Trophoblast cell (in vitro differentiated cells and primary cell): ENCODE measurements around the gene SNRNP40.
A peak's percentile ranks its signal among the peaks of the same experiment; 100 is the strongest.

Experiments used
- DNase-seq, 2 donors: peaks; one replicate each; pipeline ENCODE4 v3.0.0-alpha.2; 2016
- H2AFZ ChIP-seq: 2 replicates; pipeline ENCODE4 v1.6.1; 2013; ENCODE audit warnings: low read length, moderate library complexity, mild to moderate bottlenecking; ENCODE audit not compliant: insufficient read depth, poor library complexity
- H2AK5ac ChIP-seq: 2 replicates; pipeline ENCODE4 v1.6.1; 2013; ENCODE audit warnings: mild to moderate bottlenecking, low read length
- H2BK120ac ChIP-seq: 2 replicates; pipeline ENCODE4 v1.6.1; 2013; ENCODE audit warnings: low read length, mild to moderate bottlenecking, moderate library complexity; ENCODE audit not compliant: insufficient read depth, poor library complexity
- H2BK12ac ChIP-seq: 2 replicates; pipeline ENCODE4 v1.6.1; 2013; ENCODE audit warnings: mild to moderate bottlenecking, low read length, moderate library complexity
- H2BK5ac ChIP-seq: 2 replicates; pipeline ENCODE4 v1.6.1; 2013; ENCODE audit warnings: low read length, low read depth, moderate library complexity, mild to moderate bottlenecking; ENCODE audit not compliant: poor library complexity
- H3K14ac ChIP-seq: 2 replicates; pipeline ENCODE4 v1.6.1; 2013; ENCODE audit warnings: mild to moderate bottlenecking, low read length
- H3K18ac ChIP-seq: 2 replicates; pipeline ENCODE4 v1.6.1; 2013; ENCODE audit warnings: mild to moderate bottlenecking, low read length
- H3K23ac ChIP-seq: 2 replicates; pipeline ENCODE4 v1.6.1; 2013; ENCODE audit warnings: low read length
- H3K27ac ChIP-seq: 2 replicates; pipeline ENCODE4 v1.5.1; 2013; ENCODE audit warnings: low read depth, mild to moderate bottlenecking, inconsistent platforms, low read length, moderate library complexity
- H3K27me3 ChIP-seq: 2 replicates; pipeline ENCODE4 v1.6.1; 2013; ENCODE audit warnings: inconsistent platforms, mild to moderate bottlenecking, low read length, moderate library complexity; ENCODE audit not compliant: insufficient read depth
- H3K36me3 ChIP-seq, 2 experiments: 1 replicate in 1 of 2; 2 replicates in 1 of 2; pipeline ENCODE4 v1.6.1; 2013; ENCODE audit warnings: low read length in 2 of 2, mild to moderate bottlenecking in 2 of 2, moderate library complexity in 1 of 2; ENCODE audit not compliant: insufficient read depth in 2 of 2, control insufficient read depth in 1 of 2
- H3K4ac ChIP-seq: 2 replicates; pipeline ENCODE4 v1.6.1; 2013; ENCODE audit warnings: low read depth, mild to moderate bottlenecking, low read length, moderate library complexity
- H3K4me1 ChIP-seq, 2 experiments: 1 replicate in 1 of 2; 2 replicates in 1 of 2; pipeline ENCODE4 v1.6.1; 2013; ENCODE audit warnings: low read length in 2 of 2, mild to moderate bottlenecking in 2 of 2, moderate library complexity in 1 of 2; ENCODE audit not compliant: insufficient read depth in 2 of 2, control insufficient read depth in 1 of 2
- H3K4me2 ChIP-seq: 2 replicates; pipeline ENCODE4 v1.6.1; 2013; ENCODE audit warnings: inconsistent platforms, mild to moderate bottlenecking, low read length, moderate library complexity
- H3K4me3 ChIP-seq: 2 replicates; pipeline ENCODE4 v1.5.1; 2013; ENCODE audit warnings: mild to moderate bottlenecking, low read depth, low read length, inconsistent platforms
- H3K79me1 ChIP-seq: one replicate; pipeline ENCODE4 v1.6.1; 2013; ENCODE audit warnings: low read length
- H3K79me2 ChIP-seq: 2 replicates; pipeline ENCODE4 v1.6.1; 2013; ENCODE audit warnings: low read length, mild to moderate bottlenecking; ENCODE audit not compliant: control insufficient read depth, insufficient read depth, poor library complexity
- H3K9ac ChIP-seq: 2 replicates; pipeline ENCODE4 v1.6.1; 2013; ENCODE audit warnings: mild to moderate bottlenecking, low read length
- H3K9me3 ChIP-seq: 2 replicates; pipeline ENCODE4 v1.6.1; 2013; ENCODE audit warnings: low read depth, mild to moderate bottlenecking, control low read depth, inconsistent platforms, low read length; ENCODE audit not compliant: insufficient read depth
- H4K12ac ChIP-seq: 2 replicates; pipeline ENCODE4 v1.6.1; 2013; ENCODE audit warnings: low read depth, mild to moderate bottlenecking, low read length, moderate library complexity
- H4K8ac ChIP-seq: 2 replicates; pipeline ENCODE4 v1.6.1; 2013; ENCODE audit warnings: low read depth, mild to moderate bottlenecking, low read length, moderate library complexity
- H4K91ac ChIP-seq: one replicate; pipeline ENCODE4 v1.6.1; 2013; ENCODE audit warnings: low read depth, mild to moderate bottlenecking, low read length, moderate library complexity
- WGBS: extraction: QIAGEN DNeasy Blood & Tissue Kit; methylation state at CpG from one replicate; pipeline ENCODE4 v1.1.7; 2013; ENCODE audit warnings: missing lambda C conversion rate; ENCODE audit not compliant: insufficient read length, insufficient coverage; ENCODE audit errors: extremely low coverage; 5-methylcytosine and 5-hydroxymethylcytosine counted together

SNRNP40 gene

GRCh38 chr1:31216016-31216415 lies 80.6 kb downstream of the SNRNP40 start:
- no peak overlapping the region for H3K18ac ChIP-seq
- H2AFZ ChIP-seq = no peak overlapping the region
- H3K4ac ChIP-seq = no peak overlapping the region
- H3K14ac ChIP-seq = no peak overlapping the region
- H3K27me3 ChIP-seq = no peaks in the 10 kb centered on the region
- H3K27ac ChIP-seq = no peak overlapping the region
- no peak overlapping the region for H3K23ac ChIP-seq
- no peak overlapping the region for H4K91ac ChIP-seq
- no peak overlapping the region for H4K8ac ChIP-seq
- H2AK5ac ChIP-seq = no peak overlapping the region
- no peak overlapping the region for H3K4me3 ChIP-seq
- H2BK12ac ChIP-seq = no peak overlapping the region
- no peaks in the 10 kb centered on the region for H3K79me1 ChIP-seq
- no peaks in the 10 kb centered on the region for H3K79me2 ChIP-seq
- H3K9me3 ChIP-seq = peaks cover under 1% of the 10 kb centered on the region
- no peak overlapping the region for H2BK5ac ChIP-seq
- H3K36me3 ChIP-seq = no peaks in the 10 kb centered on the region
- DNase-seq = no peak
- no peak overlapping the region for H3K9ac ChIP-seq
- peaks cover 6 to 9% of the 10 kb centered on the region in 2 experiments for H3K4me1 ChIP-seq
- WGBS = no CpG with 5 or more reads among the region's 10 CpGs
- H4K12ac ChIP-seq = no peak overlapping the region
- H3K4me2 ChIP-seq = no peak overlapping the region
- no peak overlapping the region for H2BK120ac ChIP-seq

- Histone ChIP-seq H3K79me1 (no peaks in the 10 kb centered on the region), H3K27ac (no peak overlapping the region), H3K36me3 (no peaks in the 10 kb centered on the region), H4K8ac (no peak overlapping the region), H3K9ac (no peak overlapping the region), H2BK12ac (no peak overlapping the region), H3K4me3 (no peak overlapping the region), H4K12ac (no peak overlapping the region), H3K14ac (no peak overlapping the region), H3K79me2 (no peaks in the 10 kb centered on the region), H2AFZ (no peak overlapping the region), H3K4ac (no peak overlapping the region), H3K9me3 (no peaks in the 10 kb centered on the region), H3K18ac (no peak overlapping the region), H3K4me1 (peaks cover 6 to 9% of the 10 kb centered on the region in 2 experiments), H2AK5ac (no peak overlapping the region), H3K4me2 (no peak overlapping the region), H2BK120ac (no peak overlapping the region), H4K91ac (no peak overlapping the region), H3K27me3 (no peaks in the 10 kb centered on the region), H3K23ac (no peak overlapping the region), H2BK5ac (no peak overlapping the region)
- WGBS = no CpG with 5 or more reads among the region's 11 CpGs
- DNase-seq = no peak
Observed at GRCh38 chr1:31215065-31215570, 81.5 kb downstream of the SNRNP40 start.

GRCh38 chr1:31214316-31215064 lies 82.1 kb downstream of the SNRNP40 start:
- Histone ChIP-seq H4K8ac (no peak overlapping the region), H3K4me1 (peaks cover 6 to 9% of the 10 kb centered on the region in 2 experiments), H3K4me2 (no peak overlapping the region), H3K14ac (no peak overlapping the region), H3K27me3 (no peaks in the 10 kb centered on the region), H2BK120ac (no peak overlapping the region), H3K79me1 (no peaks in the 10 kb centered on the region), H2BK5ac (no peak overlapping the region), H3K79me2 (no peaks in the 10 kb centered on the region), H3K18ac (no peak overlapping the region), H2AK5ac (no peak overlapping the region), H3K9ac (no peak overlapping the region), H3K9me3 (no peaks in the 10 kb centered on the region), H3K23ac (no peak overlapping the region), H3K4me3 (no peak overlapping the region), H3K27ac (no peak overlapping the region), H4K12ac (no peak overlapping the region), H2AFZ (no peak overlapping the region), H2BK12ac (no peak overlapping the region), H3K4ac (no peak overlapping the region), H4K91ac (no peak overlapping the region), H3K36me3 (no peaks in the 10 kb centered on the region)
- WGBS = no CpG with 5 or more reads among the region's 12 CpGs
- DNase-seq = peak; percentile 5 to 35
